Activated naive CD8-positive, alpha-beta T cell treated with anti-CD3 and anti-CD28 coated beads, Interleukin-2, amount 50 U/mL, for 24 hours (primary cell): Measurements from ENCODE around the gene RBM5.
"Not testable (repeated sequence)": the region's sequence is repeated elsewhere in the genome, so short reads cannot be mapped to it uniquely, and the experiment has no call there.

ENCODE experiments used
- ATAC-seq: fragments of 150-1000 bp; cut with Tn5 transposase; one replicate; pipeline ENCODE4 v1.10.0; 2021
- DNase-seq: peaks from one replicate; pipeline ENCODE4 v3.0.0; 2021
- H3K27ac Mint-ChIP-seq: one replicate; pipeline ENCODE4 v1.8.0; 2021; ENCODE audit warnings: mild to moderate bottlenecking, mixed read lengths
- H3K27me3 Mint-ChIP-seq: one replicate; pipeline ENCODE4 v1.8.0; 2021; ENCODE audit warnings: mixed read lengths
- H3K36me3 Mint-ChIP-seq: one replicate; pipeline ENCODE4 v1.8.0; 2021; ENCODE audit warnings: low read depth, mixed read lengths
- H3K4me1 Mint-ChIP-seq: one replicate; pipeline ENCODE4 v1.8.0; 2021; ENCODE audit warnings: mixed read lengths
- H3K4me3 Mint-ChIP-seq: one replicate; pipeline ENCODE4 v1.8.0; 2021; ENCODE audit warnings: mild to moderate bottlenecking, moderate library complexity, mixed read lengths
- H3K9me3 Mint-ChIP-seq: one replicate; pipeline ENCODE4 v1.8.0; 2021; ENCODE audit warnings: mixed read lengths

RBM5 gene

GRCh38 chr3:50088725-50089608 lies at the start of gene RBM5:
RBM5 (plus strand) TSS chr3:50088919; CDS start chr3:50090435, 1,516 bp downstream.
- H3K4me1 Mint-ChIP-seq = peaks cover 34% of the 10 kb centered on the region
- no peaks in the 10 kb centered on the region for H3K9me3 Mint-ChIP-seq
- H3K27ac Mint-ChIP-seq = peak within 1 kb of the TSS; percentile 95
- H3K27me3 Mint-ChIP-seq = no peaks in the 10 kb centered on the region
- DNase-seq (peak; percentile 93), ATAC-seq (peak; percentile 100)
- H3K4me3 Mint-ChIP-seq = peak within 1 kb of the TSS; percentile 98
- peaks cover 41% of the 10 kb centered on the region for H3K36me3 Mint-ChIP-seq

DNA sequence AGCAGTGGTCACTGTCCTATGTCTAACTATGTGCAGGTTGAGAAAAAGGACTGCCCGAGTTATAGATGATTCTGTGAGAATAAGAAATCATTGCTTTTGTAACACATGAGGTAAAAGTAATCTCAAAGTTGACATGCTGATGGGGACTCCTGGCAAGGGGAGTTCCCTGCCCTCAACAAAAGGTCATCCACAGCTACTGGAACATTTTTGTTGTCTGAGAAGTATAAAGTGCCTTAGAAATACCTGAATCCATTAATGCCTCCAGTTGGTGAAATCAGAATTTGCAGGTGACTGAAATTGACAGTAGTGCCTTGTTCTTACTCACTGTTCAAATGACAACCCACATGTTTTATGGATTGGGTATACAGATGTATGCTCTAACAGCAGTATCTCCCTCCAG lies 43.7 kb upstream of the RBM5 start:
- H3K36me3 Mint-ChIP-seq = peaks cover 9% of the 10 kb centered on the region

GRCh38 chr3:50047426-50047825 lies 41.3 kb upstream of the RBM5 start:
- H3K9me3 Mint-ChIP-seq = no peaks in the 10 kb centered on the region
- H3K4me3 Mint-ChIP-seq = no peak overlapping the region
- H3K27me3 Mint-ChIP-seq = no peaks in the 10 kb centered on the region
- peaks cover 21% of the 10 kb centered on the region for H3K36me3 Mint-ChIP-seq
- H3K4me1 Mint-ChIP-seq = peaks cover 16% of the 10 kb centered on the region
- ATAC-seq = no peak
- no peak overlapping the region for H3K27ac Mint-ChIP-seq
- no peak for DNase-seq

More for the DNA sequence above, 43.7 kb upstream of the RBM5 start:
- Mint-ChIP-seq H3K9me3 (no peaks in the 10 kb centered on the region), H3K27me3 (no peaks in the 10 kb centered on the region), H3K27ac (peak overlapping the region; percentile 8), H3K4me3 (no peak overlapping the region), H3K4me1 (peaks cover 13% of the 10 kb centered on the region)
- DNase-seq (no peak), ATAC-seq (peak; percentile 94)

DNA sequence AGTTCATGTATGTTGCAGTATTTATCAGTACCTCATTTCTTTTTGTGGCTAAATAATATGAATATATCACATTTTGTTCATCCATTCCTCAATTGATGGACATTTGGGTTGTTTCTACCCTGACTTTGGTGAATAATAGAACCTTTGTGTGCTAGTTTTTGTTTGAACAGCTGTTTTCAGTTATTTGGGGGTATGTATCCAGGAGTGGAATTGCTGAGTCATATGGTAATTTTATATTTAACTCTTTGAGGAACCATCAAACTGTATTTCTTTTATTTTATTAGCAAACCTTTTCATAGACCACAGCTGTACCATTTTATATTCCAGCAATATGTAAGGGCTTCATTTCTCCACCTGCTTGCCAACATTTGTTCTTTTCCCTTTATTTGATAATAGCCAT lies 38.4 kb upstream of the RBM5 start:
- ATAC-seq (no peak), DNase-seq (no peak)
- Mint-ChIP-seq H3K4me1 (peaks cover 5% of the 10 kb centered on the region), H3K36me3 (peaks cover 34% of the 10 kb centered on the region), H3K27ac (no peak overlapping the region), H3K27me3 (no peaks in the 10 kb centered on the region), H3K9me3 (no peaks in the 10 kb centered on the region), H3K4me3 (no peak overlapping the region)

GRCh38 chr3:50057756-50058155 lies 31.0 kb upstream of the RBM5 start:
- H3K4me1 Mint-ChIP-seq = no peaks in the 10 kb centered on the region
- ATAC-seq (no peak), DNase-seq (no peak)
- no peaks in the 10 kb centered on the region for H3K9me3 Mint-ChIP-seq
- peaks cover 54% of the 10 kb centered on the region for H3K36me3 Mint-ChIP-seq
- no peaks in the 10 kb centered on the region for H3K27me3 Mint-ChIP-seq
- H3K4me3 Mint-ChIP-seq = no peak overlapping the region
- H3K27ac Mint-ChIP-seq = no peak overlapping the region

DNA sequence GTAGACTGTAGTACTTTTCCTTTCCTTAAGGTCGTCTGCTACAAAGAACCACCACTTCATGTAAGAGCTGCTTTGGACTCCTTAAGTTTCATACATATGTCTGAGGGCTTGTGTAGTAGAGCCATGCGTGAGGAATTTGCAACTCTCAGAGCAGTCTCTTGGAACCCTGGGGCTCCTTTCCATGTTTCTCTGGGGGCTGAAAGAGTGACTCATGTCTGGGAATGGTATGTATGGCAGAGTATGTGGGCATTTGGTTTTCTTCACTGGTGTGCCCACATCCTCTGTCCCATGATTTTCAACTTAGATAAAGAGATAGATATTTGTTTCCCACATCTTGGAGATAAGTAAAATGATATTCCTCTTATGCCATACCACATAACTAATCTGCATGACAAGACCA lies 20.6 kb upstream of the RBM5 start:
- DNase-seq = no peak
- Mint-ChIP-seq H3K4me3 (no peak overlapping the region), H3K4me1 (no peaks in the 10 kb centered on the region), H3K36me3 (peaks cover 45% of the 10 kb centered on the region), H3K27me3 (no peaks in the 10 kb centered on the region), H3K9me3 (no peaks in the 10 kb centered on the region), H3K27ac (peak overlapping the region; percentile 15)
- ATAC-seq = no peak

DNA sequence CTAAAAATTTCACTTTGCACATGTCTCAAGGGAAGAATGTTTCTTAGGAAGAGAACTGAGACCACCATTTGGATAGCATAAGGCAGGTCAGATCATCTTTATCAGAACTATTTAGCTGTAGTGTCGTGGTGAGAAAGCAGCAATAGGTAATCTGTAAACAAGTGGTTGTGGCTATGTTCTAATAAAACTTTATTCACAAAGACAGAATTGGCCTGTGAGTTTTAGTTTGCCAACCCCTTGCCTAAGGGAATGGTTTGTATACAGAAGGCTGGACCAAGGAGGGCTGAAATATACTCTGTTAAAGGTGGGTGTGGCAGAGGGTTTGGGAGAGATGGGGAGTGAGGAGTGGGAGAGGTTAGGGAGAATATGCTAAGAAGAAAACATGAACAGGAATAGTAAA lies 10.6 kb upstream of the RBM5 start:
- H3K27ac Mint-ChIP-seq = peak overlapping the region; percentile 50
- ATAC-seq = no peak

GRCh38 chr3:50078622-50079021 lies 10.1 kb upstream of the RBM5 start:
- ATAC-seq (no peak), DNase-seq (no peak)
- peaks cover 13% of the 10 kb centered on the region for H3K4me1 Mint-ChIP-seq
- H3K36me3 Mint-ChIP-seq = peaks cover 21% of the 10 kb centered on the region
- no peaks in the 10 kb centered on the region for H3K27me3 Mint-ChIP-seq
- H3K9me3 Mint-ChIP-seq = no peaks in the 10 kb centered on the region
- no peak overlapping the region for H3K4me3 Mint-ChIP-seq
- H3K27ac Mint-ChIP-seq = peak overlapping the region; percentile 50

More for the DNA sequence above, 10.6 kb upstream of the RBM5 start:
- Mint-ChIP-seq H3K36me3 (peaks cover 25% of the 10 kb centered on the region), H3K27me3 (no peaks in the 10 kb centered on the region), H3K4me1 (peaks cover 10% of the 10 kb centered on the region), H3K9me3 (no peaks in the 10 kb centered on the region), H3K4me3 (no peak overlapping the region)
- DNase-seq = no peak

GRCh38 chr3:50084951-50085350 lies 3.8 kb upstream of the RBM5 start:
- H3K27ac Mint-ChIP-seq, H3K4me3 Mint-ChIP-seq, DNase-seq, H3K9me3 Mint-ChIP-seq, H3K36me3 Mint-ChIP-seq, H3K27me3 Mint-ChIP-seq, ATAC-seq: not testable (repeated sequence)
- H3K4me1 Mint-ChIP-seq = peaks cover 17% of the 10 kb centered on the region

- Mint-ChIP-seq H3K27ac (peak overlapping the region; percentile 95), H3K9me3 (no peaks in the 10 kb centered on the region), H3K27me3 (no peaks in the 10 kb centered on the region), H3K36me3 (peaks cover 45% of the 10 kb centered on the region), H3K4me1 (peaks cover 38% of the 10 kb centered on the region), H3K4me3 (peak overlapping the region; percentile 98)
- ATAC-seq (peak; percentile 2), DNase-seq (no peak)
These were observed 858 bp downstream of the RBM5 start for GRCh38 chr3:50089609-50089945.

GRCh38 chr3:50090984-50091383 lies 2.3 kb downstream of the RBM5 start:
- ATAC-seq = no peak
- DNase-seq = no peak
- Mint-ChIP-seq H3K36me3 (peaks cover 57% of the 10 kb centered on the region), H3K4me1 (peaks cover 43% of the 10 kb centered on the region), H3K27ac (peak overlapping the region; percentile 95), H3K27me3 (no peaks in the 10 kb centered on the region), H3K9me3 (no peaks in the 10 kb centered on the region), H3K4me3 (peak overlapping the region; percentile 98)

- Mint-ChIP-seq H3K36me3 (peaks cover 72% of the 10 kb centered on the region), H3K4me3 (no peak overlapping the region), H3K27ac (no peak overlapping the region), H3K9me3 (no peaks in the 10 kb centered on the region), H3K27me3 (no peaks in the 10 kb centered on the region), H3K4me1 (peaks cover 34% of the 10 kb centered on the region)
- ATAC-seq = no peak
- DNase-seq = no peak
These were observed 6.8 kb downstream of the RBM5 start for GRCh38 chr3:50095352-50095998.

- H3K27ac Mint-ChIP-seq = no peak overlapping the region
These were observed 11.7 kb downstream of the RBM5 start for GRCh38 chr3:50100386-50100785.

GRCh38 chr3:50100956-50101845 lies 12.5 kb downstream of the RBM5 start:
- Mint-ChIP-seq H3K36me3 (peaks cover 68% of the 10 kb centered on the region), H3K4me3 (no peak overlapping the region)

More at GRCh38 chr3:50100386-50100785, 11.7 kb downstream of the RBM5 start:
- H3K4me3 Mint-ChIP-seq = no peak overlapping the region
- H3K27me3 Mint-ChIP-seq = no peaks in the 10 kb centered on the region
- ATAC-seq (no peak), DNase-seq (no peak)
- peaks cover 72% of the 10 kb centered on the region for H3K36me3 Mint-ChIP-seq
- no peaks in the 10 kb centered on the region for H3K9me3 Mint-ChIP-seq
- peaks cover 5% of the 10 kb centered on the region for H3K4me1 Mint-ChIP-seq

More at GRCh38 chr3:50100956-50101845, 12.5 kb downstream of the RBM5 start:
- no peaks in the 10 kb centered on the region for H3K9me3 Mint-ChIP-seq
- DNase-seq (no peak), ATAC-seq (no peak)
- no peak overlapping the region for H3K27ac Mint-ChIP-seq
- no peaks in the 10 kb centered on the region for H3K27me3 Mint-ChIP-seq
- H3K4me1 Mint-ChIP-seq = peaks cover 3% of the 10 kb centered on the region
